ENCODE data around the gene TRAPPC2L.
"Not testable (repeated sequence)": the region's sequence is repeated elsewhere in the genome, so short reads cannot be mapped to it uniquely, and the experiment has no call there.

TRAPPC2L gene

GRCh38 chr16:88815227-88815626, 41.7 kb upstream of the TRAPPC2L start:
- no peak overlapping the region for H3K4me3 Mint-ChIP-seq
- H3K36me3 Mint-ChIP-seq (ENCODE audit: low read depth): peaks cover 2% of the 10 kb centered on the region
- H3K9me3 Mint-ChIP-seq: no peaks in the 10 kb centered on the region
- no peaks in the 10 kb centered on the region for H3K27me3 Mint-ChIP-seq
- H3K4me1 Mint-ChIP-seq (ENCODE audit: low read depth): peaks cover 6% of the 10 kb centered on the region
- H3K27ac Mint-ChIP-seq: no peak overlapping the region

DNA sequence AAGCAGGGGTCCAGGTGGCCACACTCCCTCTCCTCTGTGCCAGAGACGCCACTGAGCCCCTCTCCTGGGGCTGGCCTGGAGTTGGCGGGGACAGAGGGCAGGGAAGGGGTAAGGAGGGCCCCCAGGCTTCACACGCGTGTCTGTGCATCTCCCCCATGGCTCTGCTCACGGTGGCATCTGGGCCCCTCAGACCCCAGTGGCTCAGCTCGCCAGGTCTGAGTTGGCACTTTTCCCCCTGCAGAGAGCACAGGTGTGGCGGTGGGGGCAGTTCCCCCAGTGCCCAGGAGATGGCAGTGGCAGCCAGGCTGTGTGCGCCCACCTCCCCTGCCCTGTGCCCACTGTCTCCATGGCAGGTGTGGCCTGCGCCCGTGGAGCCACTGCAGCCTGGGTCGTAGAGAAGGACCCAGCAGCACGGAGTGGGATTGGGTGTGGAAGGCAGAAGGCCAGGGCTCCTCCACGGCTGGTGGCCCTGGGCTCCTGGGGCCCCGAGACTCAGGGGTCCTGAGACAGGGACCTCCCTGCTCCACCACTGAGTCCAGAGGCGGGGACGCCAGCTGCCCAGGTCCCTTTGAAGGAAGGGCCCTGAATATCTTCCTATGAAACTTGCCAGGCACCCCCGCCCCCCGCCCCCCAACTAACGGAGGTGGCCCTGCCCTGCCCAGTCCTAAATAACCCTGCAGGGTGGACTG, 40.9 kb upstream of the TRAPPC2L start:
- H3K4me1 Mint-ChIP-seq (ENCODE audit: low read depth): peaks cover 5% of the 10 kb centered on the region
- H3K9me3 Mint-ChIP-seq: no peaks in the 10 kb centered on the region
- H3K27ac Mint-ChIP-seq: no peak overlapping the region
- H3K27me3 Mint-ChIP-seq: no peaks in the 10 kb centered on the region
- H3K36me3 Mint-ChIP-seq (ENCODE audit: low read depth): no peaks in the 10 kb centered on the region
- H3K4me3 Mint-ChIP-seq: no peak overlapping the region

DNA sequence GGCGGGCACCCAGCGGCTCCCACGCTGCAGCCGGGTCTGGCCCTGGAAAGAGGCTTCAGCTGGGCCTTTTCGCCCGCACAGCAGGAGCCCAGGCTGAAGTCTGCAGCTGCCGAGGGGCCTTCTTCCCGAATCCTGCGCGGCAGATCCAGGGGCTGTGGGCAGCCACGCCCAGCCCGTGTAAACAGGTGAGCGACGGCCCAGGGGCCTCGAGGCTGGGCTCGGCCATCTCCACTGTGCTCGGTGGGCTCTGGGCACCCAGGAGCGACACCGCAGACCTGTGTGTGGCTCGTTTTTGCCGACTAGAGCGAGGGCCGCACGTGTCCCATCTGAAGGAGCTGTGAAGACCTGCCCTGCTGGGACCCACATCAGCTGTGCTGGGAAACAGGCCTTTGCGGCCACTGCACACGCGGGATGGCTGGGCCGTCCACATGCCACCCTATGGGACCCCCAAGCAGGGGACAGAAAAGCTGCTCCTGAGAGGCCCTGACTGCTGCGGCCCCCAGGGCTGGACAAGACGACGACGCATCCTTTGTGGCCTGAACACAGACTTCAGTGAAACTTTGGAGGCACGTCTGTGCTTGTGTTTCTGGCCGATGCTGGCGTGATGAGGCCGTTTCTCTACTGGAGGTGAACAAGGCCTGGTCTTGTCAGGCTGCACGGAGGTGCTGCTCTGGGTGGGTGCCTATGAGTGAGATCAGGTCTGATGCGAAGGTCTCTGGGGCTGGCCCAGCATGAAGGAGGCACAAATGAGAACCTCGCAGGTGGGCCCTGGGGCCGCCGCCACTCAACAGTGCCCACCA, 40.0 kb upstream of the TRAPPC2L start:
- H3K36me3 Mint-ChIP-seq (ENCODE audit: low read depth): no peaks in the 10 kb centered on the region
- H3K27me3 Mint-ChIP-seq: no peaks in the 10 kb centered on the region
- no peak overlapping the region for H3K4me3 Mint-ChIP-seq

GRCh38 chr16:88817785-88818574, 38.9 kb upstream of the TRAPPC2L start:
- no peaks in the 10 kb centered on the region for H3K36me3 Mint-ChIP-seq (ENCODE audit: low read depth)
- no peak overlapping the region for H3K27ac Mint-ChIP-seq
- H3K4me1 Mint-ChIP-seq (ENCODE audit: low read depth): no peaks in the 10 kb centered on the region
- H3K4me3 Mint-ChIP-seq: no peak overlapping the region
- no peaks in the 10 kb centered on the region for H3K9me3 Mint-ChIP-seq
- no peaks in the 10 kb centered on the region for H3K27me3 Mint-ChIP-seq

More for the DNA sequence above, 40.0 kb upstream of the TRAPPC2L start:
- H3K9me3 Mint-ChIP-seq: no peaks in the 10 kb centered on the region
- H3K27ac Mint-ChIP-seq: no peak overlapping the region
- peaks cover 5% of the 10 kb centered on the region for H3K4me1 Mint-ChIP-seq (ENCODE audit: low read depth)

DNA sequence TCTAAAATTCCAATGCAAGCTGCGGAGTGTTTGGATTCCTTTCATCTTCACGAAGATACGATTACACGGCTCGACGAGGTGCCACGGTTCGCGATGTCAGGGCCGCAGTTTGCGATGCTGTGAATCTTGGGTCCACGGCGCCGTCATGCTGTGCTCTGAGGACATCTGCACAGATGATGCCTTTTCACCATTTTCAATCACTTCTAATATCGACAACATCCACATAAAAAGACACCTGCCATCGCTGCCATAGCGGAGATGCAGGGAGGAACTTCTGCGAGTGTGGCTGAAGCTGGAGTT, 38.4 kb upstream of the TRAPPC2L start:
- H3K4me3 Mint-ChIP-seq: no peak overlapping the region
- no peaks in the 10 kb centered on the region for H3K27me3 Mint-ChIP-seq
- H3K27ac Mint-ChIP-seq: no peak overlapping the region
- H3K9me3 Mint-ChIP-seq: no peaks in the 10 kb centered on the region
- H3K4me1 Mint-ChIP-seq (ENCODE audit: low read depth): no peaks in the 10 kb centered on the region
- no peaks in the 10 kb centered on the region for H3K36me3 Mint-ChIP-seq (ENCODE audit: low read depth)

GRCh38 chr16:88819126-88819525, 37.8 kb upstream of the TRAPPC2L start:
- Mint-ChIP-seq H3K4me3 (no peak overlapping the region), H3K27ac (no peak overlapping the region), H3K27me3 (no peaks in the 10 kb centered on the region), H3K9me3 (no peaks in the 10 kb centered on the region), H3K36me3 (ENCODE audit: low read depth) (no peaks in the 10 kb centered on the region), H3K4me1 (ENCODE audit: low read depth) (no peaks in the 10 kb centered on the region)

- Mint-ChIP-seq H3K9me3 (no peaks in the 10 kb centered on the region), H3K4me3 (no peak overlapping the region), H3K27me3 (no peaks in the 10 kb centered on the region), H3K27ac (no peak overlapping the region), H3K4me1 (ENCODE audit: low read depth) (no peaks in the 10 kb centered on the region), H3K36me3 (ENCODE audit: low read depth) (no peaks in the 10 kb centered on the region)
Observed at GRCh38 chr16:88820385-88821025, 36.4 kb upstream of the TRAPPC2L start.

GRCh38 chr16:88821168-88821850, 35.6 kb upstream of the TRAPPC2L start:
- no peaks in the 10 kb centered on the region for H3K27me3 Mint-ChIP-seq
- no peak overlapping the region for H3K27ac Mint-ChIP-seq
- H3K9me3 Mint-ChIP-seq: no peaks in the 10 kb centered on the region
- no peaks in the 10 kb centered on the region for H3K4me1 Mint-ChIP-seq (ENCODE audit: low read depth)
- H3K36me3 Mint-ChIP-seq (ENCODE audit: low read depth): no peaks in the 10 kb centered on the region
- no peak overlapping the region for H3K4me3 Mint-ChIP-seq

- H3K27ac Mint-ChIP-seq: no peak overlapping the region
- no peaks in the 10 kb centered on the region for H3K27me3 Mint-ChIP-seq
- no peaks in the 10 kb centered on the region for H3K36me3 Mint-ChIP-seq (ENCODE audit: low read depth)
- no peaks in the 10 kb centered on the region for H3K4me1 Mint-ChIP-seq (ENCODE audit: low read depth)
- H3K9me3 Mint-ChIP-seq: no peaks in the 10 kb centered on the region
- H3K4me3 Mint-ChIP-seq: no peak overlapping the region
Observed at GRCh38 chr16:88822281-88823040, 34.5 kb upstream of the TRAPPC2L start.

GRCh38 chr16:88823646-88824045, 33.3 kb upstream of the TRAPPC2L start:
- not testable (repeated sequence) for H3K27ac Mint-ChIP-seq; H3K36me3 Mint-ChIP-seq (ENCODE audit: low read depth); H3K4me3 Mint-ChIP-seq; H3K9me3 Mint-ChIP-seq; H3K27me3 Mint-ChIP-seq; H3K4me1 Mint-ChIP-seq (ENCODE audit: low read depth)

DNA sequence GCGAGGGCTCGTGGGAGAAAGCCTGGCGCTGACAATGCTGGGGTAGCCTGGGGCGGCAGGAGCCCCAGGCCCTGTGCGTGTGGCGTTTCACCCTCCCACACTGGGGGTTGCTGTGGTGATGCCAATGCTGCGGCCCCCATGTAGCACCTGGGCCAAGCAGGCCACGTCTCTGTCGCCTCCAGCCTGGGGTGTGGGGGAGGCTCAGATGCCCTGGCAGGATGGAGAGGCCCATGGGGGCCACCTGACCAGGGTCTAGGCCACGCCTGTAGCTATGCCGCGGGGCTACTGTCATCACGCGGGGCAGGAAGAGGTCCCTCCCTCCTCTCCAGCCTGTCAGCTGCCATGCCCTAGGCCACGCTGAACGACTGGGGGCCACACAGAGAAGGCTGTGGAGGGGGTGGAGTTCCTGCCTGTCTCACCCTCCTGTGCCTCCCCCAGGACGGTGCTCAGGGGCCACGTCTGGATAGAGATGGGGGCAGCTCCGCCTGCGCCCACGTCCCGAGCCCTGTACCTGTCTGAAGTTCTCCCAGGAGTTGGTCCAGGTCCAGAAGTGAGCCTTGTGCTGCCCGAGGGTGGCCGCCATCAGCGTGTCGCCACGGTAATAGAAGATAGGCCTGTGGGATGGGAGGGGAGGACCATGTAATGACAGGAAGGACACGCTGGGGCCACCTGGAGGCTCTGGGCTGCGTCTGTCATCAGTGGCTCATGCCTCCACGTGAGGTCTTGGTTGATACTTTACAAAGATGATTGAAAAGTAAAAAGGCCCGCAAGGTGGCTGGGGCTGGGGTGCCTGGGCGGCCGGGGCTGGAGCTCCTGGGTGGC, 32.5 kb upstream of the TRAPPC2L start:
- no peaks in the 10 kb centered on the region for H3K9me3 Mint-ChIP-seq
- H3K4me3 Mint-ChIP-seq: no peak overlapping the region
- H3K4me1 Mint-ChIP-seq (ENCODE audit: low read depth): no peaks in the 10 kb centered on the region
- H3K27me3 Mint-ChIP-seq: no peaks in the 10 kb centered on the region
- no peak overlapping the region for H3K27ac Mint-ChIP-seq
- H3K36me3 Mint-ChIP-seq (ENCODE audit: low read depth): no peaks in the 10 kb centered on the region

- no peaks in the 10 kb centered on the region for H3K9me3 Mint-ChIP-seq
- H3K27ac Mint-ChIP-seq: no peak overlapping the region
- no peaks in the 10 kb centered on the region for H3K36me3 Mint-ChIP-seq (ENCODE audit: low read depth)
- no peak overlapping the region for H3K4me3 Mint-ChIP-seq
- H3K27me3 Mint-ChIP-seq: no peaks in the 10 kb centered on the region
- no peaks in the 10 kb centered on the region for H3K4me1 Mint-ChIP-seq (ENCODE audit: low read depth)
Observed at GRCh38 chr16:88825146-88825545, 31.8 kb upstream of the TRAPPC2L start.

- no peaks in the 10 kb centered on the region for H3K27me3 Mint-ChIP-seq
Observed at GRCh38 chr16:88826070-88826840, 30.7 kb upstream of the TRAPPC2L start.

More at GRCh38 chr16:88826070-88826840, 30.7 kb upstream of the TRAPPC2L start:
- Mint-ChIP-seq H3K4me3 (no peak overlapping the region), H3K36me3 (ENCODE audit: low read depth) (no peaks in the 10 kb centered on the region), H3K9me3 (no peaks in the 10 kb centered on the region), H3K27ac (no peak overlapping the region), H3K4me1 (ENCODE audit: low read depth) (no peaks in the 10 kb centered on the region)
